GM12874 (cell line): ENCODE measurements around the gene HES7.

ENCODE experiments used
- TF ChIP-seq, protein P1 (sequence below): IDR thresholded peaks from 2 replicates; pipeline ENCODE4 v1.5.1; 2011; ENCODE audit warnings: low read depth, mild to moderate bottlenecking, control low read depth, low read length, moderate library complexity; ENCODE audit not compliant: insufficient read depth

HES7 gene

DNA sequence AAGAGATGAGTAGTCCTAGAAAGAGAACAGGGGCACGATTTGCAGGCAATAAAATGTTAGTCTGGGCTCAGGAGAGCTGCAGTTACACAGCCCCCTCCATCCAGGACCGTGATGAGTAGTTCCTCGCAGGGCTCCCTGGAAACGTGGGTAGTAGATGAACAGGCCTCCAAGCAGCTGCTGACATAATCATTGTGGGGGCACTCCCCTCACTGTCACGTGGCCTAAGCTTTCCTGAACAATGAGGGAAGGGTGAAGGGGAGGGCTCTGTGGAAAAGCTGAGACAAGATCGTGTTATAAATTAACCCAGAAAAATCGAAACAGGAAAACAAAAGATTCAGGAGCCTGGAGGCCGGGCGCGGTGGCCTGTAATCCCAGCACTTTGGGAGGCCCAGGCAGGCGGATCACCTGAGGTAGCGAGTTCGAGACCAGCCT lies 29.6 kb upstream of the HES7 start:
- TF ChIP-seq, protein P1, sequence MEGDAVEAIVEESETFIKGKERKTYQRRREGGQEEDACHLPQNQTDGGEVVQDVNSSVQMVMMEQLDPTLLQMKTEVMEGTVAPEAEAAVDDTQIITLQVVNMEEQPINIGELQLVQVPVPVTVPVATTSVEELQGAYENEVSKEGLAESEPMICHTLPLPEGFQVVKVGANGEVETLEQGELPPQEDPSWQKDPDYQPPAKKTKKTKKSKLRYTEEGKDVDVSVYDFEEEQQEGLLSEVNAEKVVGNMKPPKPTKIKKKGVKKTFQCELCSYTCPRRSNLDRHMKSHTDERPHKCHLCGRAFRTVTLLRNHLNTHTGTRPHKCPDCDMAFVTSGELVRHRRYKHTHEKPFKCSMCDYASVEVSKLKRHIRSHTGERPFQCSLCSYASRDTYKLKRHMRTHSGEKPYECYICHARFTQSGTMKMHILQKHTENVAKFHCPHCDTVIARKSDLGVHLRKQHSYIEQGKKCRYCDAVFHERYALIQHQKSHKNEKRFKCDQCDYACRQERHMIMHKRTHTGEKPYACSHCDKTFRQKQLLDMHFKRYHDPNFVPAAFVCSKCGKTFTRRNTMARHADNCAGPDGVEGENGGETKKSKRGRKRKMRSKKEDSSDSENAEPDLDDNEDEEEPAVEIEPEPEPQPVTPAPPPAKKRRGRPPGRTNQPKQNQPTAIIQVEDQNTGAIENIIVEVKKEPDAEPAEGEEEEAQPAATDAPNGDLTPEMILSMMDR, result no peak

DNA sequence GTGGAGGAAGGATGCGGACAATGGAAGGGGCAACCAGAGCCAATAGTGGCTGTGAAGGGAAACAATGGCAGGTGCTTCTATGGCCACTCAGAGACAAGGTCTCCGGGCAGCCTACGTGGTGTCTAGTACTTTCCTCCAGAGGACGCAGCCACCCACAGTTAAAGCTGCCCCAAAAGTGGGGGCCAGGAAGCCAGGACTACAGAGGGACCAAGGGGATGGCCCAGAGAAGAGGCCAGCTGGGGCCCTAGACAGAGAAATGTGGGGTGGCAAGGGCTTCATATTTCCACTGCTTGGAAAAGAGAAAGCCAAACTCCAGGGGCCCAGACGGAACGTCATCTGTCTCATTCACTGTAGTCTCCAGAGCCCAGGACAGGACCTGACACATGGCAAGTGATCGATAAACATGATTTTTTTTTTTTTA lies 29.1 kb upstream of the HES7 start:
- TF ChIP-seq, protein P1, result no peak

DNA sequence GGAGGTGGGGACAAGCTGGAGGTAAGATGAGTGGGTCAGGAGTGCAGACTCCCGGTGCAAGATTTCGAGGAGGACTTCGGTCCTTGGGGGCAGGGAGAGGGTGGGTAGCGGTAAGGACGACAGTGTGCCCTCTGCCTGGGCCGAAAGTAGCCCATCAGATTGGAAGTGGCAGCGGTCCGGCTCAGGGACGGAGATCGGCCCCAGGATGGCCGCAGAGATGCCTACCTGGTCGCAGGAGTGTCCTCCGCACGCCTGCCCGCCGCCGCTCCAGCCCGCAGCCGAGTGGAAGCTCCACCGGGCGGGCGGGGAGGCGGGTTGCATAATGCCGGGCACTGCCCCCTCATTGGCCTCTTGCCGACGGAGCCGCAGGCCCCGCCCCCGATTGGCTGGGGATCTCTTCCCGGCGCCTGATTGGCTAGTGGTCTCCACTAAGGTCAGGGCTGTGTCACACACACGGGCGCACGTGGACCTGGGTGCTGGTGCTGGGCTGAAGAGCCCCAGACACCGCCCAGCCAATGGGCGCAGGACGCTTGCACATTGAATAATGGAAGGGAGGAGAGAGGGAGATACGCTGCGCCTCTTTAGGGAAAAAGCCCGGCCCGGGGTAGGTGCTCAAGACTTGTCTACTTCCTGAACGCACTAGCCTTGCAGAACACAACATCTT lies 28.3 kb upstream of the HES7 start, which contains the start of gene PER1:
TSS of gene PER1 (minus strand) at position 293 of the 664 bp plus-strand sequence. CDS start 1,698 bp downstream, outside the sequence.
- TF ChIP-seq, protein P1, result no peak

DNA sequence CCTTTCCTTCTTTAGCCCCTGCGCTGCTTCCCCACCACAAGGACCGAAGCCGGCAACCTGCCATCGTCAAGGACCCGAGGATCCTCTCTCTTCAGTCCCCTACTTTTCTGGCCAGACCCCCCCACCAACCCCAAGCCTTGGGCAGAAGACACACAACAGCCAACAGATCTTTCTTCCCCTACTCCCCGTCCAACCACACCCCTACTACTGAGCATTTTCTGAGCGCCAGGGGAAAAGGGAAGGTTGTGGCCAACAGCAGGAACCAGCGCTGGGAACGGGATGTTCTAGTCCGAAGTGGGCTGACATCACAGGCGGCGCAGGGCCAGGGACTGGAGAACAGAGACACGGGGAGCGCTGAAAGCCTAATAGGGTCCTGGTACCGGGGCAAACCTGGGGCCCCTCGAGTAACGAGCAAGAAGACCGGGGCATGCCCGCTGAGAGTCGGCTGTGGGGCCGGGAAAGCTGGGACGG lies 27.8 kb upstream of the HES7 start:
- TF ChIP-seq, protein P1, result no peak

DNA sequence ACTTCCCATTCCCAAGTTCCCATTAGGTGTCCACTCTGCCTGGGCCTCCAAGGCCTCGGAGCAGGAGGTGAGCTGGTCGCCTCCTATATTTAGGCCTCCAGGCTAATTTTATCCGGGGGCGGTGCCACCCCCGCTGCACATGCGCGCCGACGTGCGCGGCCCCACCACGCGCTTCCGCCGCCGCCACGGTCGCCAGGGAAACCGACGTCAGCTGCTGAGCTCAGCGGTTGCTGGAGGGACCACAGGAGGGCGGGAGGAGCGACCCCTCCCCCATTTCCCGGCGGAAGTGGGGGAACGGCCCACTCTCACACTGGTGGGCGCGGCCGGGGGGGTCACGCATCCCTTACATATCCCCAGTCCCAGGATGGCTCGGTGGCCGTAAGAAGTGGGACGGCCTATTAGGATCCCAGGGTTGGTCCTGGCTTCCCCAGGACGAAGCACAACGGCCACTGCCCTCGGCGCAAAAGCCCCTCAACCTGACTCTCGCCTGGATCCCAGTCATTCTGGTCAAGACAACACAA lies 27.3 kb upstream of the HES7 start:
- TF ChIP-seq, protein P1, result no peak

DNA sequence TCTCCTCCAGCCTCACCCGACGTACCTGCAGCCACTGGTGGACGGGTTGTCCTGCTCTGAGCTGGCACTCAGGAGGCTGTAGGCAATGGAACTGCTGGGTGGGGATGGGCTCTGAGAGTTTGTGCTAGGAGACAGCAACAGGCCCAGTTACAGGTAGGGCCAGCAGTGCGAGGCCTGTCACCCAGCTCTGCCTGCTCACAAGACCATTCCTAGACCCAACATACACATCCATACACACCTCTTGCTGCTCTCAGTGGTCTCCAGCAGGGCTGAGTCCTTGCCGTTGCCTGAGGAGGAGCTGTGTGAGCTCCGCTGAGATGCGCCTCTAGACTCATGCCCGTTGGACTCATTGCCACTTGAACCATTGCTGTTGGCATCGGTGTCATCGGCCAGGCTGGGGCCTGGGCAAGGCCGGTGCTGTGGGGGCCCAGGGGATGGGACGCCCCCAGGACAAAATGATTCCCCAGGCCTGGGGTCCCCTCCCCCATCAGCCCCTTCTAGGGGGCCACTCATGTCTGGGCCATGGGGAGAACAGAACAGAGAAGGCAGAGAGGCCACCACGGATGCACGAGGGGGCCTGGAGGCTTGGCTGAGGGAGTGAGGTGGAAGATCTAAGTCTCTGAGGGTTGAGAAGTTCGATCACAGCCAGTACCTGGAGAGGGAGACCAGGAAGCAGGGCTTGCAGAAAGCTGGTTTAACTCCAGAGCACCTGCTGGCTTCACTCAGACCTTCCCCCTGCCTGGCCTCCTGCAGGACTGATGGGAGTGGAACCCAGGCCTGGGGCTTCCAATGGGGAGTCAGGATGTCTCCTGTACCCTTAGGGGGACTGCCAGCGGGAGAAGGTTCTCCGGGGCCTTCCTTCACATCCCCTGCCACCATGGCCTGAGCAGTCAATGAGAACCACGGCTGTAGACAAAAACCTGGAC lies 26.6 kb upstream of the HES7 start:
- TF ChIP-seq, protein P1, result no peak
